Daoy (cell line): ENCODE measurements around the gene WFIKKN2. TPM values are rescaled to one million over a fixed set of nuclear protein-coding genes. Genes with fewer than 3 reads are reported as not detected.
"Not testable (repeated sequence)": the region's sequence is repeated elsewhere in the genome, so short reads cannot be mapped to it uniquely, and the experiment has no call there.

Source experiments
- DNase-seq: peaks from one replicate; pipeline ENCODE4 v3.0.0-alpha.2; 2015; ENCODE audit warnings: low read depth
- total RNA-seq: library from RNA; depleted of rRNA; stranded (reverse); fragments of >200 nt; shearing (Covaris generic); gene quantifications from 2 replicates; pipeline ENCODE4 v1.2.3, GENCODE V29; 2014; rRNA removed

The WFIKKN2 gene
- total RNA-seq, 1 experiment from 2014 or later, result not detected

- no peak for DNase-seq
Observed at GRCh38 chr17:50871898-50872297, 36.5 kb downstream of the WFIKKN2 start.

GRCh38 chr17:50872710-50873424 is 37.5 kb downstream of the WFIKKN2 start:
- peak; percentile 45 for DNase-seq

GRCh38 chr17:50875074-50875473 is 39.7 kb downstream of the WFIKKN2 start:
- no peak for DNase-seq

- DNase-seq, result not testable (repeated sequence)
Observed at GRCh38 chr17:50877042-50877441, 41.7 kb downstream of the WFIKKN2 start.

GRCh38 chr17:50877838-50878237 is 42.5 kb downstream of the WFIKKN2 start:
- no peak for DNase-seq

- no peak for DNase-seq
Observed at GRCh38 chr17:50879086-50879485, 43.7 kb downstream of the WFIKKN2 start.

GRCh38 chr17:50881182-50881581 is 45.8 kb downstream of the WFIKKN2 start:
- no peak for DNase-seq

GRCh38 chr17:50882851-50883250 is 47.5 kb downstream of the WFIKKN2 start:
- no peak for DNase-seq

GRCh38 chr17:50883850-50884438 is 48.6 kb downstream of the WFIKKN2 start:
- DNase-seq, result no peak

- DNase-seq, result no peak
Observed at GRCh38 chr17:50884439-50885311, 49.3 kb downstream of the WFIKKN2 start.

GRCh38 chr17:50887705-50888245 is 52.4 kb downstream of the WFIKKN2 start:
- no peak for DNase-seq

GRCh38 chr17:50889528-50890118 is 54.2 kb downstream of the WFIKKN2 start:
- no peak for DNase-seq

GRCh38 chr17:50890675-50891516 is 55.5 kb downstream of the WFIKKN2 start:
- DNase-seq, result no peak

GRCh38 chr17:50891577-50891989 is 56.2 kb downstream of the WFIKKN2 start:
- no peak for DNase-seq

Other genes with a start within 250 kb of the WFIKKN2 start
- 10.4 and 14.3 TPM in 2 replicates for gene ABCC3, start 200.7 kb upstream of the WFIKKN2 start, total RNA-seq
- 17.6 and 22.6 TPM in 2 replicates for gene ANKRD40, start 127.7 kb upstream of the WFIKKN2 start, total RNA-seq
- gene LUC7L3, start 116.0 kb upstream of the WFIKKN2 start, total RNA-seq, result 20.9 and 40.3 TPM in 2 replicates
- gene ANKRD40CL, start 68.1 kb upstream of the WFIKKN2 start, total RNA-seq, result not detected in 2 replicates
- gene TOB1, start 30.8 kb downstream of the WFIKKN2 start, total RNA-seq, result 1.3 and 3.3 TPM in 2 replicates